Stimulated activated CD8-positive, alpha-beta memory T cell treated with anti-CD3 and anti-CD28 coated beads, Interleukin-2, amount 100 ng/mL, for 1 hour (primary cell): Measurements from ENCODE around the gene C2CD2L.
"Not testable (repeated sequence)": the region's sequence is repeated elsewhere in the genome, so short reads cannot be mapped to it uniquely, and the experiment has no call there.

Experiments used
- DNase-seq, 2 donors: peaks; one replicate each; pipeline ENCODE4 v3.0.0-alpha.2; 2020; ENCODE audit warnings: low read depth in 2 of 2

The C2CD2L gene

GRCh38 chr11:119152043-119152442, 44.9 kb downstream of the C2CD2L start:
- no peak for DNase-seq

GRCh38 chr11:119152604-119153003, 45.5 kb downstream of the C2CD2L start:
- no peak for DNase-seq

GRCh38 chr11:119153049-119153818, 46.1 kb downstream of the C2CD2L start:
- DNase-seq, result no peak

DNA sequence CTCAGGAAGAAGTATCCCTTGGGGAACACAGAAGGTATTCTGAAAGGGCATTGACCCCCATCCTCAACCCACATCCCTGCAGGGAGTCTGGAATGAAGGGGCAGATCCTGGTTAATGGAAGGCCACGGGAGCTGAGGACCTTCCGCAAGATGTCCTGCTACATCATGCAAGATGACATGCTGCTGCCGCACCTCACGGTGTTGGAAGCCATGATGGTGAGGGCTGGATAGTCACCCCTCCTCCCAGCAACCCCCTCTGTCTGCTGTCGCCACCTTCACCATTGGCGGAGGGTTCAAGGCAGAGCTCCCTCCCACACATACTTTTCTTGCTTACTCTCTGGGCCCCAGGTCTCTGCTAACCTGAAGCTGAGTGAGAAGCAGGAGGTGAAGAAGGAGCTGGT, 47.0 kb downstream of the C2CD2L start:
- no peak for DNase-seq

DNA sequence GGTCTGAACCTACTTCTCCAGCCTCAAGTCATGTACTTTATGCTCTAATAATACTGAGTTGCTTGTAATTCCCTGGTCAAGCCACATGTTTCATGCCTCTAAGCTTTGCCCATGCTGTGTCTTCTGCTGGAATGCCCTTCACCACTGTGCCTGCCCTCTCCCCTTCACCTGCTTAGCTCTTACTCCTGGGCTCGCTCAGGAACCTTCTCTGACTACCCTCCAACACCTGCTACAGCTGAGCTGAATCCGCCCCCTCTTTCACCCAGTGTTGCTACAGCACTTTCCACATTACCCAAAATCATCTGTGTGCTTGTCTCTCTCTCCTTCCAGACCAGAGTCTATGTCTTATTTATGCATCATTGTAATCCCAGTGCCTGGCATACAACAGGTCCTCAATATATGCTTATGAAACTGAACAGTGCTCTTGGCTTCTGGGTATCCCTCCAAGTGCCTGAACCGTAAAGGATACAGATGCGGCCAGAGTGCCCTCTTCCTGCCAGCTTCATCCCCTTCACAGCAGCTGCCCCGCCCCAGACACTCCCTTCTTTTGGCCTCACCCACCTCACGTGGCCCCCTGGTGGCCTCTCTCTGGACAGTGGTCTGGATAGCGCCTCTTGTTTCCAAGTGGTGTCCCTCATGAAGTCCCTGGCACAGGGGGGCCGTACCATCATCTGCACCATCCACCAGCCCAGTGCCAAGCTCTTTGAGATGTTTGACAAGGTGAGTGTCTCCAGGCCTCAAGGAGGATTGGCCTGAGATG, 48.8 kb downstream of the C2CD2L start:
- no peak for DNase-seq

GRCh38 chr11:119156496-119156895, 49.4 kb downstream of the C2CD2L start:
- DNase-seq, result no peak

GRCh38 chr11:119157063-119157462, 49.9 kb downstream of the C2CD2L start:
- no peak for DNase-seq

DNA sequence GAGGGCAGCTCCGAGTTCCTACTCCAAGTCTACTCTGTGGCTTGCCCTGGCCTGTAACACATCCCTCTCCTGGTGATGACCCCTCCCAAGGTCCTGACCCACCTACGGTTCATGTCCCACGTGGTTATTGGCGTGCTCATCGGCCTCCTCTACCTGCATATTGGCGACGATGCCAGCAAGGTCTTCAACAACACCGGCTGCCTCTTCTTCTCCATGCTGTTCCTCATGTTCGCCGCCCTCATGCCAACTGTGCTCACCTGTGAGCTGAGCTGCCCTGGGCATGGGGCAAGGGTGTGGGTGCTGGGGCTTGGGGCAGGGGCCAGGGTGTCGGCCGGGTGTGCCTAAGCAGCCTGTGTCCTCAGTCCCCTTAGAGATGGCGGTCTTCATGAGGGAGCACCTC, 51.3 kb downstream of the C2CD2L start:
- DNase-seq, result no peak

DNA sequence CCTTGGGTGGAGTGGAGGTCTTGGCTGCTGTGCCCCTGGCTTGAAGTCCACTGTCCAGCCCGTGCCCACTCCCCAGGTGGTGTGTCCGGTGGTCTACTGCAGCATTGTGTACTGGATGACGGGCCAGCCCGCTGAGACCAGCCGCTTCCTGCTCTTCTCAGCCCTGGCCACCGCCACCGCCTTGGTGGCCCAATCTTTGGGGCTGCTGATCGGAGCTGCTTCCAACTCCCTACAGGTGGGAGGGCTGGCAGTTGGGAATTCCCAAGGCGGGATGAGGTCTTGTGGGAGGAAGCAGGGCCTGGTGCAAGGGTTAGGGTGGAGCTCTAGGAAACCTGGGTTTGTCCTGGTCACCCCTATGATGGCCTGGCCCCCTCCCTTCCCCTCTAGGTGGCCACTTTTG, 53.0 kb downstream of the C2CD2L start:
- no peak for DNase-seq

DNA sequence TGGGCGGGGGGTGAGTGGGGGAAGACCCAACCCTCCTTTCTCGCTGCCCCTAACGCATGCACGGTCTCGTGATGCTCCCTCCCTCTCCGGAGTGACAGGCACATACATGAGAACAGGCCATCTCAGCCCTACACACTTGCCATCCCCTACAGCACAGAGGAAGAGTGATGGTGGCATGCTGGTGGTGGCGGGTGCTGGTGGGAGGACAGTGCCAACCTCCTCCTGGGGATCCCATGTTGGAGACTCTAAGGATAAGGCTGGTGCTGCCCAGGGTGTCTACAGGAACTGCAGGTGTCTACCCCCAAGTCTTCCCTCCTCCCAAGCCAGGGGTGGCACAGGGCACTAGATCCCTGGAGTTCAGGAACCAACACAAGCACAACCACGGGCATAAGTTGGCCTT, 54.7 kb downstream of the C2CD2L start:
- no peak for DNase-seq

GRCh38 chr11:119166368-119167076, 59.4 kb downstream of the C2CD2L start:
- no peak for DNase-seq

GRCh38 chr11:119167077-119167458, 59.9 kb downstream of the C2CD2L start:
- DNase-seq, result not testable (repeated sequence)

GRCh38 chr11:119167933-119168332, 60.8 kb downstream of the C2CD2L start:
- no peak for DNase-seq
